Breast epithelium (tissue), 3 donors: ENCODE measurements around the gene AMY1B.
"Not testable (repeated sequence)": the region's sequence is repeated elsewhere in the genome, so short reads cannot be mapped to it uniquely, and the experiment has no call there.

Experiments
- POLR2A ChIP-seq: fragments of 450-650 bp; IDR thresholded peaks from one replicate; pipeline ENCODE4 v1.6.1; 2016; ENCODE audit warnings: antibody characterized with exemption, mild to moderate bottlenecking, moderate library complexity
- POLR2AphosphoS5 ChIP-seq, 3 donors: sonication (generic); formaldehyde crosslinking; IDR thresholded peaks; one replicate each; pipeline ENCODE4 v1.6.1; 2017; ENCODE audit warnings: antibody characterized with exemption in 3 of 3
- TF ChIP-seq, protein P1 (sequence below), 3 donors: fragments of 450-650 bp; IDR thresholded peaks; one replicate each; pipeline ENCODE4 v1.5.1; 2016 to 2017; ENCODE audit warnings: antibody characterized with exemption in 3 of 3, mild to moderate bottlenecking in 3 of 3, moderate library complexity in 3 of 3

DNA sequence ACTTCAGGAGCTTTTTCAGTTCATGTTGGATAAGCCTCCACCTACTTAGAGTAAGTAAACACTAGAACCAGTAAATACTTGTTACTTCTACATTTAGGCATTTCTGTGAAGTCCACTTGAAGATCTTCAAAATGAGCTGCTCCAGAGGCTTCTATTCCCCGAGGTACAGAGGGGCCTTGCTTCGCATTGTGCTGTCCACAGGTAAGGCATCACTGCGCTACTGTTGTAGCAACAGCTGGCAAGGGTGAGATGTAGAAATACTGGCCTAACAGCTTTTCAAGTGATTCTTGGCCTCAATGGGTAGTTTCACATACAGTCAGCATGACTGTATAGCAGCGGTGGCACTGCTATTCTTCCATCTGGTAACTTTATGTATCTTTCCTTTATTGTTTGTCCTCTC is 45.1 kb downstream of the AMY1B start:
- TF ChIP-seq, protein P1, sequence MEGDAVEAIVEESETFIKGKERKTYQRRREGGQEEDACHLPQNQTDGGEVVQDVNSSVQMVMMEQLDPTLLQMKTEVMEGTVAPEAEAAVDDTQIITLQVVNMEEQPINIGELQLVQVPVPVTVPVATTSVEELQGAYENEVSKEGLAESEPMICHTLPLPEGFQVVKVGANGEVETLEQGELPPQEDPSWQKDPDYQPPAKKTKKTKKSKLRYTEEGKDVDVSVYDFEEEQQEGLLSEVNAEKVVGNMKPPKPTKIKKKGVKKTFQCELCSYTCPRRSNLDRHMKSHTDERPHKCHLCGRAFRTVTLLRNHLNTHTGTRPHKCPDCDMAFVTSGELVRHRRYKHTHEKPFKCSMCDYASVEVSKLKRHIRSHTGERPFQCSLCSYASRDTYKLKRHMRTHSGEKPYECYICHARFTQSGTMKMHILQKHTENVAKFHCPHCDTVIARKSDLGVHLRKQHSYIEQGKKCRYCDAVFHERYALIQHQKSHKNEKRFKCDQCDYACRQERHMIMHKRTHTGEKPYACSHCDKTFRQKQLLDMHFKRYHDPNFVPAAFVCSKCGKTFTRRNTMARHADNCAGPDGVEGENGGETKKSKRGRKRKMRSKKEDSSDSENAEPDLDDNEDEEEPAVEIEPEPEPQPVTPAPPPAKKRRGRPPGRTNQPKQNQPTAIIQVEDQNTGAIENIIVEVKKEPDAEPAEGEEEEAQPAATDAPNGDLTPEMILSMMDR (IDR thresholded peaks at IDR 0.05): not testable (repeated sequence)
- not testable (repeated sequence) for TF ChIP-seq POLR2A; POLR2AphosphoS5 (IDR thresholded peaks at IDR 0.05)
